MCF 10A (cell line): ENCODE measurements around the gene TPP1. TPM values are rescaled to one million over a fixed set of nuclear protein-coding genes. Genes with fewer than 3 reads are reported as not detected.

Experiments used
- BruUV-seq: library from RNA; stranded (reverse); fragments of 400-500 nt; replicated peaks from 2 replicates; lab custom pipeline; 2021; lab: Mats Ljungman, UMichigan
- CTCF ChIA-PET: fragments of 300-600 bp; sonication (Branson Sonifier 250); formaldehyde crosslinking; extraction: SDS; loops from one replicate; lab custom pipeline; 2021; ENCODE audit warnings: antibody characterized with exemption, inconsistent platforms; lab: Yijun Ruan, JAX
- POLR2A ChIA-PET: fragments of 300-600, 350-650 bp; sonication (Branson Sonifier 250); formaldehyde crosslinking; extraction: SDS; loops from one replicate; lab custom pipeline; 2020; ENCODE audit warnings: antibody characterized with exemption, inconsistent platforms; lab: Yijun Ruan, JAX
- DNase-seq: peaks from one replicate; pipeline ENCODE4 v3.0.0-alpha.2; 2018; ENCODE audit not compliant: unreplicated experiment
- H3K27ac Mint-ChIP-seq: one replicate; pipeline ENCODE4 v1.8.0; 2022; ENCODE audit warnings: mild to moderate bottlenecking, low read depth, mixed read lengths; ENCODE audit not compliant: unreplicated experiment
- H3K27me3 Mint-ChIP-seq: one replicate; pipeline ENCODE4 v1.8.0; 2022; ENCODE audit warnings: mixed read lengths; ENCODE audit not compliant: insufficient read depth, unreplicated experiment
- H3K36me3 Mint-ChIP-seq: one replicate; pipeline ENCODE4 v1.8.0; 2022; ENCODE audit warnings: mild to moderate bottlenecking, moderate library complexity, mixed read lengths; ENCODE audit not compliant: insufficient read depth, unreplicated experiment
- H3K4me1 Mint-ChIP-seq: one replicate; pipeline ENCODE4 v1.8.0; 2022; ENCODE audit warnings: mixed read lengths; ENCODE audit not compliant: insufficient read depth, unreplicated experiment
- H3K4me3 Mint-ChIP-seq: one replicate; pipeline ENCODE4 v1.8.0; 2022; ENCODE audit warnings: mild to moderate bottlenecking, moderate library complexity, mixed read lengths; ENCODE audit not compliant: unreplicated experiment
- H3K9me3 Mint-ChIP-seq: one replicate; pipeline ENCODE4 v1.8.0; 2022; ENCODE audit warnings: mixed read lengths; ENCODE audit not compliant: unreplicated experiment
- CTCF ChIP-seq: fragments of 200-600 bp; IDR thresholded peaks from one replicate; pipeline ENCODE4 v1.8.0; 2022; ENCODE audit warnings: antibody characterized with exemption, mild to moderate bottlenecking; ENCODE audit not compliant: unreplicated experiment
- intact Hi-C: fragments of 100-400 bp; cut with micrococcal nuclease; formaldehyde crosslinking; loops from 2 replicates; pipeline ENCODE4 v1.14.1; 2022
- total RNA-seq: library from RNA; stranded (reverse); gene quantifications from 2 replicates; pipeline ENCODE4 v1.2.3, GENCODE V29; 2022

The TPP1 gene
- total RNA-seq, 1 experiment from 2014 or later, result 26.9 TPM

DNA sequence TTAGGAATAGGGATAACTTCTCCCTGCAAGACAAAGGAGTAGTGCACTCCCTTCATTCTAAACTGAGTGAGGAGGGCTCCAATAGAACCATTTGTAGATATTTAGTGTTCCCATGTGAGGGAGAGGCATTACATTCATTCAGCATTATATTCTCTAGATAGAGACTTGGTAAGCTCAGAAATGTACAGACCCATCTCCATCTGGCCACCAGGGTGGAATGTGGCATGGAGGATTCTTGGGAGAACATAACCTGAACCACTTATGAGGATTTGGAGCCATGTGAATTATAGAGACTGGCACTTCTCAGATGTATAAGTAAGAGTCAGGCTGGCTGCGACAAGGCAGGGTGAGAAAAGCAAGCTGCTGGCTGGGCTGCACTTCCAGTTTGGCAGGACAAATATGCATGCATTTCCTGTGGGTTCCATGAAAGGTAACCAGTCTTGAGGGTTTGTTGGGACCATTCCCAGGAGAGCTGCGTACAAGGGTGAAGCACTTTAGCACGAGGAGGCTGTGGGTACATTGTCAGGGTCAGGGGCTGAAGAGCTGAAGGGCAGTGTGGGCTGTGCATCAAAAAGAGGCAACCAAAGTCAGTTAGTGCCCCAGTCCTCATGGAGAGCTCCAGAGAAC, 25.0 kb downstream of the TPP1 start:
- Mint-ChIP-seq H3K9me3 (no peaks in the 10 kb centered on the region), H3K4me1 (peaks cover 8% of the 10 kb centered on the region), H3K27ac (no peak overlapping the region), H3K27me3 (no peaks in the 10 kb centered on the region), H3K36me3 (peaks cover 59% of the 10 kb centered on the region), H3K4me3 (no peak overlapping the region)
- no peak for DNase-seq
- ChIA-PET POLR2A (interaction anchor here (2.4 kb wide), 1 partner anchor 9 kb away, joined by 7 read pairs; the partner anchor contains the start of genes ILK and RRP8), CTCF (interaction anchor here (0.5 to 3.8 kb wide), 11 partner anchors 18 to 464 kb away, joined by 3 to 14 read pairs (median 3); partner anchors contain the start of gene TAF10)
- no peak for TF ChIP-seq CTCF
- intact Hi-C loops, result no loop called here
- no TSS peak for BruUV-seq

GRCh38 chr11:6588018-6588417, 31.2 kb downstream of the TPP1 start:
- ChIA-PET CTCF (interaction anchor here (1.1 kb wide), 1 partner anchor 95 kb away, joined by 3 read pairs; the partner anchor contains the start of gene MRPL17), POLR2A (interaction anchor here (1.3 kb wide), 2 partner anchors 12 to 15 kb away, joined by 4 to 5 read pairs; partner anchors contain the start of genes ILK and RRP8)
- no peak for TF ChIP-seq CTCF
- Mint-ChIP-seq H3K4me3 (no peak overlapping the region), H3K9me3 (peaks cover 12% of the 10 kb centered on the region), H3K27ac (no peak overlapping the region), H3K4me1 (no peaks in the 10 kb centered on the region), H3K36me3 (peaks cover 14% of the 10 kb centered on the region), H3K27me3 (no peaks in the 10 kb centered on the region)
- no peak for DNase-seq
- BruUV-seq, result no TSS peak
- intact Hi-C loops, result no loop called here

- intact Hi-C loops, result no loop called here
- peaks cover 17% of the 10 kb centered on the region for H3K9me3 Mint-ChIP-seq
- H3K27ac Mint-ChIP-seq, result no peak overlapping the region
- ChIA-PET CTCF (interaction anchor here (1.1 kb wide), 1 partner anchor 96 kb away, joined by 3 read pairs; the partner anchor contains the start of gene MRPL17), POLR2A (interaction anchor here (1.3 kb wide), 2 partner anchors 12 to 16 kb away, joined by 4 to 5 read pairs; partner anchors contain the start of genes ILK and RRP8)
- H3K36me3 Mint-ChIP-seq, result peaks cover 9% of the 10 kb centered on the region
- H3K4me1 Mint-ChIP-seq, result no peaks in the 10 kb centered on the region
- no peaks in the 10 kb centered on the region for H3K27me3 Mint-ChIP-seq
- no peak overlapping the region for H3K4me3 Mint-ChIP-seq
- no peak for DNase-seq
- BruUV-seq, result no TSS peak
- no peak for TF ChIP-seq CTCF
Observed at GRCh38 chr11:6587360-6587953, 31.8 kb downstream of the TPP1 start.
